ENCODE measurements around the gene SLC13A1.

SLC13A1 gene

GRCh38 chr7:123126691-123127090, 73.1 kb downstream of the SLC13A1 start:
- TF ChIP-seq TAF1 (IDR thresholded peaks at IDR 0.05; ENCODE audit: borderline replicate concordance, insufficient read depth, low read length): no peak
- TF ChIP-seq SIN3A (IDR thresholded peaks at IDR 0.05; ENCODE audit: borderline replicate concordance, insufficient read depth, low read length): no peak
- TF ChIP-seq POLR2AphosphoS5 (IDR thresholded peaks at IDR 0.05; ENCODE audit: low read depth, low read length): no peak
- no peak for TF ChIP-seq FOXP2 (optimal IDR thresholded peaks at IDR 0.05; ENCODE audit: borderline replicate concordance, extremely low read depth, extremely low read length, insufficient read depth)
- no peak for TF ChIP-seq REST (IDR thresholded peaks at IDR 0.05; ENCODE audit: insufficient read depth in 1 of 2, low read depth in 2 of 2, low read length in 2 of 2)

- TF ChIP-seq SIN3A (IDR thresholded peaks at IDR 0.05; ENCODE audit: borderline replicate concordance, insufficient read depth, low read length) (no peak), POLR2AphosphoS5 (IDR thresholded peaks at IDR 0.05; ENCODE audit: low read depth, low read length) (no peak), TAF1 (IDR thresholded peaks at IDR 0.05; ENCODE audit: borderline replicate concordance, insufficient read depth, low read length) (no peak), FOXP2 (optimal IDR thresholded peaks at IDR 0.05; ENCODE audit: borderline replicate concordance, extremely low read depth, extremely low read length, insufficient read depth) (no peak), REST (IDR thresholded peaks at IDR 0.05; ENCODE audit: insufficient read depth in 1 of 2, low read depth in 2 of 2, low read length in 2 of 2) (no peak)
These were observed 73.6 kb downstream of the SLC13A1 start for GRCh38 chr7:123126171-123126570.

- TF ChIP-seq POLR2AphosphoS5 (IDR thresholded peaks at IDR 0.05; ENCODE audit: low read depth, low read length): no peak
- TF ChIP-seq SIN3A (IDR thresholded peaks at IDR 0.05; ENCODE audit: borderline replicate concordance, insufficient read depth, low read length): no peak
- TF ChIP-seq REST (IDR thresholded peaks at IDR 0.05; ENCODE audit: insufficient read depth in 1 of 2, low read depth in 2 of 2, low read length in 2 of 2): no peak
- no peak for TF ChIP-seq FOXP2 (optimal IDR thresholded peaks at IDR 0.05; ENCODE audit: borderline replicate concordance, extremely low read depth, extremely low read length, insufficient read depth)
- TF ChIP-seq TAF1 (IDR thresholded peaks at IDR 0.05; ENCODE audit: borderline replicate concordance, insufficient read depth, low read length): no peak
These were observed 74.5 kb downstream of the SLC13A1 start for GRCh38 chr7:123125231-123125630.

GRCh38 chr7:123122916-123123315, 76.9 kb downstream of the SLC13A1 start:
- no peak for TF ChIP-seq SIN3A (IDR thresholded peaks at IDR 0.05; ENCODE audit: borderline replicate concordance, insufficient read depth, low read length)
- TF ChIP-seq FOXP2 (optimal IDR thresholded peaks at IDR 0.05; ENCODE audit: borderline replicate concordance, extremely low read depth, extremely low read length, insufficient read depth): no peak
- TF ChIP-seq TAF1 (IDR thresholded peaks at IDR 0.05; ENCODE audit: borderline replicate concordance, insufficient read depth, low read length): no peak
- TF ChIP-seq POLR2AphosphoS5 (IDR thresholded peaks at IDR 0.05; ENCODE audit: low read depth, low read length): no peak
- TF ChIP-seq REST (IDR thresholded peaks at IDR 0.05; ENCODE audit: insufficient read depth in 1 of 2, low read depth in 2 of 2, low read length in 2 of 2): no peak

- no peak for TF ChIP-seq FOXP2 (optimal IDR thresholded peaks at IDR 0.05; ENCODE audit: borderline replicate concordance, extremely low read depth, extremely low read length, insufficient read depth)
- TF ChIP-seq SIN3A (IDR thresholded peaks at IDR 0.05; ENCODE audit: borderline replicate concordance, insufficient read depth, low read length): no peak
- TF ChIP-seq TAF1 (IDR thresholded peaks at IDR 0.05; ENCODE audit: borderline replicate concordance, insufficient read depth, low read length): no peak
- TF ChIP-seq POLR2AphosphoS5 (IDR thresholded peaks at IDR 0.05; ENCODE audit: low read depth, low read length): no peak
- no peak for TF ChIP-seq REST (IDR thresholded peaks at IDR 0.05; ENCODE audit: insufficient read depth in 1 of 2, low read depth in 2 of 2, low read length in 2 of 2)
These were observed 79.5 kb downstream of the SLC13A1 start for GRCh38 chr7:123120286-123120685.

Data from PFSK-1 (cell line).